Keratinocyte (primary cell): ENCODE data around the gene ARHGAP40. TPM values are rescaled to one million over a fixed set of nuclear protein-coding genes. Genes with fewer than 3 reads are reported as not detected.

ENCODE experiments used
- DNase-seq: peaks from one replicate; pipeline ENCODE4 v3.0.0-alpha.2; 2011; ENCODE audit warnings: low read depth, missing footprints, low spot score
- FAIRE-seq: peaks from 2 replicates; lab custom pipeline; 2011; peaks lifted over from hg19 to GRCh38; lab: Jason Lieb, UNC
- H2AFZ ChIP-seq: 2 replicates; pipeline ENCODE4 v1.6.0; 2012; ENCODE audit warnings: low read length, control low read depth, inconsistent platforms; ENCODE audit not compliant: control insufficient read depth
- H3K27ac ChIP-seq: 2 replicates; pipeline ENCODE4 v1.5.1; 2011; ENCODE audit warnings: low read length; ENCODE audit not compliant: control insufficient read depth, insufficient read depth
- H3K27me3 ChIP-seq: 3 replicates; pipeline ENCODE4 v1.6.0; 2011; ENCODE audit warnings: low read length; ENCODE audit not compliant: control insufficient read depth, insufficient read depth; ENCODE audit errors: extremely low read depth
- H3K36me3 ChIP-seq, 2 experiments: 2 replicates in 1 of 2; 3 replicates in 1 of 2; pipeline ENCODE4 v1.5.1; 2011; ENCODE audit warnings: low read length in 2 of 2, mild to moderate bottlenecking in 1 of 2; ENCODE audit not compliant: control insufficient read depth in 2 of 2, insufficient read depth in 2 of 2; ENCODE audit errors: extremely low read depth in 1 of 2
- H3K4me1 ChIP-seq: 3 replicates; pipeline ENCODE4 v1.5.1; 2011; ENCODE audit warnings: low read length; ENCODE audit not compliant: control insufficient read depth, insufficient read depth; ENCODE audit errors: extremely low read depth
- H3K4me2 ChIP-seq: 3 replicates; pipeline ENCODE4 v1.6.0; 2011; ENCODE audit warnings: low read depth, low read length; ENCODE audit not compliant: control insufficient read depth, insufficient read depth; ENCODE audit errors: extremely low read depth
- H3K4me3 ChIP-seq, 3 experiments: fragments of 200-600 bp in 1 of 3; sonication (generic) in 1 of 3; 2 replicates in 2 of 3; 3 replicates in 1 of 3; pipeline ENCODE4 v1.5.1; 2011 to 2016; ENCODE audit warnings: low read length in 3 of 3, mild to moderate bottlenecking in 3 of 3, control low read depth in 2 of 3, inconsistent platforms in 1 of 3, low read depth in 1 of 3, mixed read lengths in 1 of 3, mixed run types in 1 of 3, moderate library complexity in 1 of 3; ENCODE audit not compliant: control insufficient read depth in 2 of 3, insufficient read depth in 2 of 3; ENCODE audit errors: extremely low read depth in 1 of 3
- H3K79me2 ChIP-seq: 2 replicates; pipeline ENCODE4 v1.6.0; 2012; ENCODE audit warnings: low read length; ENCODE audit not compliant: control insufficient read depth, insufficient read depth
- H3K9ac ChIP-seq: 3 replicates; pipeline ENCODE4 v1.6.0; 2011; ENCODE audit warnings: low read length; ENCODE audit not compliant: control insufficient read depth, insufficient read depth; ENCODE audit errors: extremely low read depth
- H3K9me1 ChIP-seq: 3 replicates; pipeline ENCODE4 v1.6.0; 2011; ENCODE audit warnings: low read length; ENCODE audit not compliant: control insufficient read depth, insufficient read depth; ENCODE audit errors: extremely low read depth
- H3K9me3 ChIP-seq: 2 replicates; pipeline ENCODE4 v1.5.1; 2012; ENCODE audit warnings: low read depth, low read length; ENCODE audit not compliant: control insufficient read depth
- H4K20me1 ChIP-seq: 3 replicates; pipeline ENCODE4 v1.6.0; 2011; ENCODE audit warnings: low read length; ENCODE audit not compliant: control insufficient read depth, insufficient read depth; ENCODE audit errors: extremely low read depth
- CTCF ChIP-seq, 3 experiments: IDR thresholded peaks in 1 of 3; conservative IDR thresholded peaks in 1 of 3; optimal IDR thresholded peaks in 1 of 3; 2 replicates in 2 of 3; 3 replicates in 1 of 3; pipeline versions ENCODE3 to v1.5.1; 2011; ENCODE audit warnings: low read length in 3 of 3, mild to moderate bottlenecking in 3 of 3, moderate library complexity in 2 of 3, control low read depth in 1 of 3, inconsistent platforms in 1 of 3; ENCODE audit not compliant: insufficient read depth in 2 of 3; ENCODE audit errors: extremely low read depth in 1 of 3
- EZH2 ChIP-seq: IDR thresholded peaks from one replicate; pipeline ENCODE4 v1.6.1; 2012; ENCODE audit warnings: inconsistent platforms, mild to moderate bottlenecking, low read length, moderate library complexity
- dilution Hi-C: fragments of 300-500 bp; cut with MboI; formaldehyde crosslinking; loops from one replicate; pipeline ENCODE4 v1.7.0; 2020; ENCODE audit warnings: low sequenced_read_pairs; ENCODE audit not compliant: extremely low pct_ligation_motif_present
- polyA plus RNA-seq, 5 experiments: library from polyadenylated mRNA; depleted of rRNA in 3 of 5; stranded (reverse) in 3 of 5; stranded (forward) in 1 of 5; unstranded in 1 of 5; fragments of >200 nt; gene quantifications; 1 replicate in 1 of 5; 2 replicates in 3 of 5; 3 replicates in 1 of 5; pipeline versions ENCODE4 v1.2.1 to v1.2.3, GENCODE V29; 2011 to 2012; ENCODE audit warnings: missing spikeins in 2 of 5, low read depth in 1 of 5, low replicate concordance in 1 of 5

Gene ARHGAP40
- polyA plus RNA-seq, 1 donor (not counting 4 experiments of a cell fraction or from before 2014, with no cell fraction given) = 1.0 TPM

- no peak for FAIRE-seq
- no peaks in the 10 kb centered on the region for H3K36me3 ChIP-seq
- no peak for TF ChIP-seq EZH2
- TF ChIP-seq CTCF (optimal IDR thresholded peaks at IDR 0.05 in 1 of 3, IDR thresholded peaks at IDR 0.05 in 1 of 3, conservative IDR thresholded peaks at IDR 0.05 in 1 of 3; ENCODE audit: extremely low read depth in 1 of 3, insufficient read depth in 2 of 3, low read length in 3 of 3) = peak; percentile 40 to 74 (median 67)
- DNase-seq = no peak
- no peaks in the 10 kb centered on the region for H3K9me3 ChIP-seq
- no peak overlapping the region for H3K27ac ChIP-seq
- dilution Hi-C loops = no loop called here
- no peak overlapping the region for H2AFZ ChIP-seq
- H4K20me1 ChIP-seq = no peaks in the 10 kb centered on the region
- H3K9me1 ChIP-seq = no peaks in the 10 kb centered on the region
- H3K79me2 ChIP-seq = no peaks in the 10 kb centered on the region
- no peak overlapping the region for H3K4me3 ChIP-seq
- no peak overlapping the region for H3K9ac ChIP-seq
- no peaks in the 10 kb centered on the region for H3K4me1 ChIP-seq
- H3K27me3 ChIP-seq = peaks cover 26% of the 10 kb centered on the region
- no peak overlapping the region for H3K4me2 ChIP-seq
Measured at GRCh38 chr20:38649275-38649891, 47.8 kb downstream of the ARHGAP40 start.

- Histone ChIP-seq H3K9me3 (no peaks in the 10 kb centered on the region), H3K4me1 (no peaks in the 10 kb centered on the region), H3K9ac (no peak overlapping the region), H3K27me3 (peaks cover 28% of the 10 kb centered on the region), H3K79me2 (no peaks in the 10 kb centered on the region), H3K36me3 (no peaks in the 10 kb centered on the region), H3K9me1 (no peaks in the 10 kb centered on the region), H3K27ac (no peak overlapping the region), H4K20me1 (no peaks in the 10 kb centered on the region), H2AFZ (no peak overlapping the region), H3K4me3 (no peak overlapping the region), H3K4me2 (no peak overlapping the region)
- no peak for DNase-seq
- TF ChIP-seq CTCF (optimal IDR thresholded peaks at IDR 0.05 in 1 of 3, IDR thresholded peaks at IDR 0.05 in 1 of 3, conservative IDR thresholded peaks at IDR 0.05 in 1 of 3; ENCODE audit: extremely low read depth in 1 of 3, insufficient read depth in 2 of 3, low read length in 3 of 3) (no peak), EZH2 (no peak)
- FAIRE-seq = no peak
- dilution Hi-C loops = no loop called here
Measured at GRCh38 chr20:38650010-38650409, 48.4 kb downstream of the ARHGAP40 start.
